Measurements from ENCODE around the gene MTREX.

Gene MTREX

GRCh38 chr5:55385846-55386245 lies 78.1 kb downstream of the MTREX start:
- no peak for DNase-seq

DNA sequence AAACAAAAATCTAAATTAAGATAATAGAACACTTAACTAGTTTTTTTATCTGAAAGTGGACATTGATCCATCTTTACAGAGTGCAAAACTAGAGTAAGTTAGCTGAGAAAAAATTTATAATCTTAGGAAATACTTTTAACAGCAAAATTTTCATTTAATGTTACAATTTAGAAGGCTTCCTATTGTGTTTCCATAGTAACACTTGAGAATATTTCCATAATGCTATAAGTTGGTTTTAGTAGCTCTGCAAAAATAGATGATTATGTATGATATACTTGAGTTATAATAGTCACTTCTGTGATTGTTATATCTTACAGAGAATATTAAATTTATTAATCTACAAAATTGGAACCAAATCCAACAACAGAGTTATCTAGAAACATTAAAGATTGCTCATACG lies 78.6 kb downstream of the MTREX start:
- no peak for DNase-seq

DNA sequence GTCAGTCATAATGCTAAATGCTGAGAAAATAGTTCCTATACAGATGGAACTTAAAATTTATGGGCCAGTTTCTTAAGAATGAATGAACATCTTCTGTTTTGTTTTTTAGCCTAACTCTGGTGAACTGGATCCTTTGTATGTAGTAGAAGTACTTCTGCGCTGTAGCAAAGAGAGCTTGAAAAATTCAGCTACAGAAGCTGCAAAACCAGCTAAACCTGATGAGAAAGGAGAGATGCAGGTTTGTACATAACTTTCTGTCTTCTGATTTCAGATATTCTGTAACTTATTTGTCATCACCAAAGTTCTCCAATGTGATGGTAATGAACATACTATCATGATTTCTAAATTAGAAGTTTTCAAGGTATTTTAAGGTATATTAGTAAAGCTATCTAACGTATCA lies 80.1 kb downstream of the MTREX start:
- no peak for DNase-seq

DNA sequence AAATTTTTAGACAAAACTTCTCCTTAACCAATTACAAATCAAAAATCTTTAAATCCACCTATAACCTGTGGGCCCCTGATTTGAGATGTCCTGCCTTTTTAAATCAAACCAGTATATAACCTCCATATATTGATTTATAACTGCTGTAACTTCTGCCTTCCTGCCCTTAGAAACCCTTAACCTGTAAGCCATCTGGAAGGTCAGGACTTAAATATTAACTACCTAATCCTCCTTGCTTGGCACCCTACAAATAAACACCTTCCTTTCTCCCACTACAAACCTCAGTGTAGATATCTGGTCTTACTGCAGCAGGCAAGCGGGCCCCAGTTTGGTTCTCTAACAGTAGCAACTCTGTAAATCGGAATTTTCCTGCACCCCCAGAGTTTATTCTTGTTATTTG lies 83.9 kb downstream of the MTREX start:
- no peak for DNase-seq

GRCh38 chr5:55392669-55393068 lies 84.9 kb downstream of the MTREX start:
- DNase-seq, result no peak

DNA sequence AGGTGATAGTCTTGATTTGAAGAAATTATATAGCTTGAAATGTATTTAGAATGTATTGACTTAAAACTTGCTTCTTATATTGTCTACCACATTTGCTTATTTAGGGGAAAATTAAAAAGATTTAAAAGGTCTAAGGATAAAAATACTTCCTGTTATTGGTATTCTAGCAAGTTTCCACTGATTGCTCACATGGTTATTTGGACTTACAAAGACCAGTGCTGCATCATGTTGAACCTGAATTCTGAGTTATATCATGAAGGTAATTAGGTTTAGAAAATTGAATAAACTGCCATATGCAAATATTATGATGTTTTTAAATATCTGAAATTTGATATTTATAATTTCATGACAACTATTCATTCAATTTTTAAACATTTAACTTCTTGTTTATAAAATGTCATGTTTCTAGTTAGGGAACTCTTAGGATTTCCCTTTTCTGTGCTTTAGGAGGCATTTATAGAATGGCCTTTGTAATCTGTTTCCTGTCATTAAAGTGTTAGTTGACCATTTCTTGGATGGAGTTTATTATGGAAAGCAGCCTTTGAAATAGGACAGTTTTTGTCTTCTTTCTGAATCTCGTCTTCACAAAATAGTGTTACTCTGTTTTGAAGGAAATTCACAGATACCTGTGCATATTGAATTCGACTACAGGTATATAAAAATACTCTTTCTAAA lies 85.8 kb downstream of the MTREX start:
- no peak for DNase-seq

DNA sequence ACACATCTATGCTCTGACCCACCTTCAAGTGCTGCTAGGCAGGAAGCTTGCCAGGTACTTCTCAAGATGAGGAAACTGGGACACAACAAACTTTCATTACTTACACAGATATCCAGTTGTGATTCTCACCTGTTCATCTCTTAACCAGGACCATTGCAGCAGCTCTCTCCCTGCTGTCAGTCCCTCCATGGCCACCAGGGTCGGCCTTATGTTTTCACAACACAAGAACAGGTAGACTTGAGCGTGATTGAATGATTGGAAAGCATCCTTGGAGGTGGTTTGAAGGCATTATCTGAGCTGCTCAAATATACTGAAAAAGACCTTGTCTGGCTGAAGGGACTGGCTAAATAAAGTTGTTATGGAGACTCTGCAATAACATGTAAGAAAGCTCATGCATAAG lies 94.4 kb downstream of the MTREX start:
- DNase-seq, result no peak

DNA sequence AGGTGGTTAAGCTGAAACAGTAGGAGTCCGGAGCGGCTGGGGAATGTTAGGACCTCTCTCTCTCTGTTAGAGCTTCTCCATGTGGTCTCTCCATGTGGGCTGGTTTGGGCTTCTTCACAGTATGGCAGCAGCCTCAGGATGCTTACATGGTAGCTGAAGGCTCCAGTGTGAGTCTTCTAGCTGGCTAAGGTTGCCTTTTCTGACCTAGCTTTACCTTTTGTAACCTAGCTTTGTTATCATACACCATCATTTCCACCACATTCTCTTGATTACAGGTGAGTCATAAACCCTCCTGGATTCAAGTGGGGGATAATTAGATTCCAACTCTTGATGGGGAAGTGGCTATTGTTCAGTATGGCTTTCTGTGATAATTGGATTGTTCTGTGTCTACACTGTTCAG lies 98.5 kb downstream of the MTREX start:
- DNase-seq, result no peak

DNA sequence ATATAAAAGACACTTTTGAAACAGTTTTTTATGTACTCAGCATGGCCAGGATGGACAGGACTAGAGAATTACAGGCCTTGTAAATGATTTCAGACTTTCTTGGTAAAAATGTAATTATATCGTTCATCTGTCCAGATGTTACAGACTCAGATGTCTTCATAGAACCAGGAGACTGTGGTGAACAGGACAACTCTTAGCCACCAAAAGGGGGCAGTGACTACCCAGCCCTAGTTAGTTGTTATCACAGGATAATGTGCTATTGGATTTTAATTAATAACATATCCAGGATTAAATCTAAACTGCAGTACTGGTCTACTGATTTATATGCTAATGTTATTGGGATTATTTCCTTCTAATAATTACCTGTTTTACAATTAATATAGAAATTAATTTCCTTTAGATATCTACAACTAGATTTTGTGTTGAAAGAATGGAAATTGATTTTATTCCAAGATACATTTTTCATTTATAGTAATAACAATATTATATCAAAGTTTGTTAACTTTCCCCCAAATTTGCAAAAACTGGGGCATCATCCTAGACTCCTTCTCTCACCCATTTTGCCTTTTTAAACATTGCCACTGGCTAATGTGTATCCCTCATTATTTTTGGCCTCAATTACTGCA lies 99.4 kb downstream of the MTREX start:
- no peak for DNase-seq

GRCh38 chr5:55407984-55408383 lies 100.2 kb downstream of the MTREX start:
- DNase-seq, result no peak

DNA sequence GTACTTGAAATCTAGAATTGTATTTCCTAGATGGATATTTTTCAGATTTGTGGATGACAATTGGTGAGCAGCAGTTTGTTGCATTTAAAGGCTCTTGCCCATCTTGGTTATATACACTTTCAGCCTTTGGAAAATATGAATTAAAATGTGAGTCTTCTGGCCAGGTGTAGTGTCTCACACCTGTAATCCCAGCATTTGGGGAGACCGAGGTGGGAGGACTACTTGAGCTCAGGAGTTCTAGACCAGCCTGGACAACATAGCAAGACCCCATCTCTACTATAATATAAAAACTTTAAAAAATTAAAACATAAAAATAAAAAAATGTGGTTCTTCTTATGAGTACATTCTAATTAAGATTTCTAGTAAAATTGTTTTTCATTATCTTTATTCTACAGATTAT lies 102.0 kb downstream of the MTREX start:
- DNase-seq, result no peak

GRCh38 chr5:55410845-55411244 lies 103.1 kb downstream of the MTREX start:
- DNase-seq, result no peak

DNA sequence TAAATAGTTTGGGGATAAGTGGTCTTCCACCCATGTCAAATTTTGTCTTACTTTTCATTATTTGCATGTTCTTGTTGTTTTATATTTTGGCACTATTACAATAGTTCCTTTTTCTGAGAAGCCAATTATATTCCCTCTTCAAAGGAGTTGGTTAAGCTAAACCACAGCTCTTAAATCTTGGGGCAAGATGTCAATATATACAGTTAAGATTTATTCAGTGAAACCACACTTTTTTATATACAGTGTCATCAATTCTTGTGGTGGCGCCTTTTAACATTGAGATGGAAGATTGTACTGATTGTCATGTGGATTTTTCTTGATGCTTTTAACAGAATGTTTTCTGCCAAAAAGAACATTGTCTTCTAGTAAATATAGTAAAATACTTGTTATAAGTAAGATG lies 104.1 kb downstream of the MTREX start:
- DNase-seq, result no peak

DNA sequence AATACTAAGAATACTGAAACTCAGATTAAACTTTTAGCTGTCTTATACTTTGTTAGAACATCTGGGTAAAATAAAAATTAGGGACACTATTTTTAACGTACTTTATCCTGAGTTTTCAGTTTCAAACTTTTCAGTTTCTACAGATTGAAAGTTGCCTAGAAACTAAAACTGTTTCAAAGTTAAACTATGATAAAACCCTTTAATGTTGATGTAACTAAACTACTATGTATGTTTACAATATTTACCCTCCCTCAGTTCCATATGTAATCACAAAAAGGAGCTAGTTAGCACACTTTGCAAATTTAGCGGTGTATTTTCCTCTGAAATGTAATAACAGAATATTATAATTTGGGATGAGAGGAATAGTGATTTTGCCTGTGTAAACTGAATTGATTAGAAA lies 105.9 kb downstream of the MTREX start:
- no peak for DNase-seq

GRCh38 chr5:55415071-55415470 lies 107.3 kb downstream of the MTREX start:
- no peak for DNase-seq

GRCh38 chr5:55416306-55416705 lies 108.5 kb downstream of the MTREX start:
- DNase-seq, result no peak

GRCh38 chr5:55418994-55419968 lies 111.5 kb downstream of the MTREX start:
- no peak for DNase-seq

DNA sequence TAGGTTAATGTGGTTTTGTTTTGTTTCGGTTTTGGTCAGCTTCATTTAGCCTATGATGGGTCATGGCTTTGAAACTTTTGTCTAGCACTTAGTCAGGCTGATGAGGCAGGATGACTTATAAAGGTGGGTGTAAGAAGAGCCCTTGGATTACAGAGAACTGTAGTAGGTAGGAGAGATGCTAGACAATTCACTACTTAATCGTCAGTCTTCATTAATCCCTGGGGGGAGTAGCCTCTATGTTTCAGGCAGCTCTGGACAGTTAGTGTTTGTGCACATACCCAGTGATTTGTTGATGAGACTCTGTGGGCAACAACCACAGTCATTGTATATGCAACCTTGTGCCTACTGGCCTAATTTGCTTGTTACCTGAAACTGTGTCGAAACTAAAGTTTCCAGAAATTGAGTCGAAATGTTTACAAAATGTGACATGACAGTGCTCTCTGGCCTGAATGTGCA lies 113.3 kb downstream of the MTREX start:
- no peak for DNase-seq

- DNase-seq, result no peak
These were observed 118.7 kb downstream of the MTREX start for GRCh38 chr5:55426455-55426854.

- DNase-seq, result no peak
These were observed 119.4 kb downstream of the MTREX start for GRCh38 chr5:55427157-55427556.

DNA sequence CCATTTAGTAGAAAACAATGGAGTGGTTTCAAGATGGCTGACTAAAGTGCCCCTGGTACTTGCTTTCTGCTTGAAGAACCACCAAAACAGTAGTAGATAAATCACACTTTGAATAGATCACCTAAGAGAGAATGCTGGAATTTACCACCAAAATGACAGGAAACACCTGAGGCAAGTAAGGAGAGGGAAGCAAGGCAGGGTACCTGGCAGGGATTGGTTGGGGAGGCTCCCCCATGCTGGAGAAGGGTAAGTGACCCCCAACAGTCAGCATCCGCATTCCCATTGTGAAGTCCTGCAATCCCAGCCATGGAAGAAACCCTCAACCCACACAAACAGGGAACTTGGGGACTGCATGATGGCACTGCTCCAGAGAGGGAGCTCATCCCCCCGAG lies 121.4 kb downstream of the MTREX start:
- no peak for DNase-seq

DNA sequence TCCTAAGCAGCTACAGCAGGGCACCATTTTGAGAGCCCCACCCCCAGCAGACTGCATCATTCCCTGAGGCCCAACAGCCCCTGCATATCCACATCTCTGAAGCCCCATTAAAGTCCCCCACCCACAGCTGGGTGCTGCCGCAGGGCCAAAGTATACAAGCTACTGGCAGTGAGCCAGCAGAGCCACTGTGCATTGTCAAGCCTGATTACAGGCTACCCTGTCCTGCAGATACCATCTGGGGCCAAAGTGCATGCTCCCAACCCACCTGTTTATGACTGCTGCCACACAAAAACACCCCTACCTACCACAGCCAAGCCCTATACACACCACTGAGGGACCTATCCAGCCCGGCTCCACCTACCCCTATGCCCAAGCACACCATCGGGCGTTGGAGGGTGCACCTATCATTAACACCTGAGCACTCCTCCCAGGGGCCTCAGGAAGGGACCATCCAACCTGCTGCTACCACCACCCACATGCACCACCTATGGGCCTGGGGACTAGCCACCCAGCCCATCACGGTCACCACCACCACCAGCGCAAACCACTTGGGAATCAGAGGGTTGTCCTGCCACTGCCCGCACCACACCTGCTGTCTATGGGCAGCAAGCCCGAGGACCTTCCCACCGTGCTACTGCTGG lies 121.9 kb downstream of the MTREX start:
- no peak for DNase-seq

DNA sequence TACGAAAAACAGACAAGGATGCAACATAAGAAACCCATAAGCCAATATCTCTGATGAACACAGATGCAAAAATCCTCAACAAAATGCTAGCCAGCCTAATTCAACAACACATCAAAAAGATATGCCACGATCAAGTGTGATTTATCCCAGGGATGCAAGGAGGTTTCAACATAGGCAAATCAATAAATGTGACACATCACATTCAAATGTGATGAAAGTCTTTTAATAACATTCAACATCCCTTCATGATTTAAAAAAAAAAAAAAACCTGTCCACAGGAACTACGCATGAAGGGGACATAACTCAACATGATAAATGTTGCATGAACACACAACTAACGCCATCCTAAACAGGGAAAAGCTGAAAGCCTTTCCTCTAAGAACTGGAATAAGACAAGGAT lies 124.8 kb downstream of the MTREX start:
- no peak for DNase-seq
